Measurements from ENCODE around the gene AUH. TPM values are rescaled to one million over a fixed set of nuclear protein-coding genes. Genes with fewer than 3 reads are reported as not detected.

Gene AUH
- polyA plus RNA-seq, 3 donors: 42.8 to 46.0 (median 44.2) TPM

DNA sequence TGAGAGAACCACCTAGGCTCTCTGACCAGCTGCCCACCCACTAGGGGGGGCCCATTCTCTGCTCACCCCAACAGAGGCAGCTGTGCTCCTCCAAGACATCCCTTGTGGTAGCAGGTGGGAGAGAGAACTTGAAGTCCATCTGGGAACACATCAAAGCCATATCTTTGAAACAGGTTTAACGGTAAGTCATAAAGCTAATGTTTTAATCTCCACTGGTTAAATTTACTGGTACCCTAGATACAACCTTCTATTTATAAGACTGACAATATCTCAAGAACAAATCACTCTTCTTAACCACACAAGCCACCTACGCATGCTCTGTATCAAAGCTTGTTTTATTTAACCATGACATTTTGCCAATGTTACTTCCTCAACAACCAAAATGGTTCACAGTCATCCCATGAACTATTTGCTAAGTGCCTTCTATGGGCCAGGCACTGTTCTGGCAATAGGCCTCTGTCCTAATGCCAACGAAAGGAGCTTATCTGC lies 20.4 kb downstream of the AUH start:
- no peak for DNase-seq (ENCODE audit: low read depth in 3 of 3, low spot score in 2 of 3)

DNA sequence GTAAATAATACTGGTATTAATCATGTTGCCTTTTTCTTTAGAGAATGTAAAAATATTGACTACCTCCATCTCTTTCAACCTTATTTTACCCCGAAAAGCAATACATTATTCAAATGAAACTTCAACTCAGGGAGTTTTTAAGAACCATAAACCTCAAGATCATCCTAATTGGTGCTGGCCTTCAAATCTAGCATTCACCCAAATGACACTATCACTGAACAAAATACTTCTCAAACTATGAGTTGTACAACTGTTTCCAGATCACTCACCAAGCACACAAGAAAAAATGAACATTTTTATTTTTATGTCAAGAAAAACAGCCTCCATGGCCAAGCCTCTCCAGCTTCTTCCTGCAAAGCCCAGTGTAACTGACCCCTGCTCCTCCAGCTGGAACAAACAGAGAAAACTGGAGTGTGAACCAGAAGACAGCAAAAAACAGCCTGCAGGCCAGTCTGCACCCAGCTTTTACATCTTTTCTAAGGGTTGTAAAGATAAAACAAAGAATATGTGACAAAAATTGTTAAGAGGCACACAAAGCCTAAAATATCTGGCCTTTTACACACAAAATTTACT lies 21.2 kb downstream of the AUH start:
- peak in 1 of 3 donors; percentile 8 for DNase-seq (ENCODE audit: low read depth in 3 of 3, low spot score in 2 of 3)

DNA sequence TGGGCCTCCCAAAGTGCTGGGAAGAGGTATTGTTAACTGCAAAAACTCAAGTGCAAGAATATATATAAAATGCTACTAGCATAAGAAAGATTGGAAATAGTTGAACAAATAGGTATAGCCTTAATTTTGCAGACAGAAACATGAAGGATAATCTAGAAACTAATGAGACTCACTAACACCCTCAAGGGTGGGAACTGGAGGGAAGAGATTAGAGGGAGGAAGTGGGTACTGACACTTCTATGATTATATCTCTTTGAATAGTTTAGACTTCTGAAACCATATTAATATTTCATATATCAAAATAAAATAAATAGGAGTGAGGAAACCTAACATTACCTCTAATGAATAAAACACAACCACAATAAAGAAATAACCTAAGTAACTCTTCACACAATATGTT lies 23.0 kb downstream of the AUH start:
- no peak for DNase-seq (ENCODE audit: low read depth in 3 of 3, low spot score in 2 of 3)

DNA sequence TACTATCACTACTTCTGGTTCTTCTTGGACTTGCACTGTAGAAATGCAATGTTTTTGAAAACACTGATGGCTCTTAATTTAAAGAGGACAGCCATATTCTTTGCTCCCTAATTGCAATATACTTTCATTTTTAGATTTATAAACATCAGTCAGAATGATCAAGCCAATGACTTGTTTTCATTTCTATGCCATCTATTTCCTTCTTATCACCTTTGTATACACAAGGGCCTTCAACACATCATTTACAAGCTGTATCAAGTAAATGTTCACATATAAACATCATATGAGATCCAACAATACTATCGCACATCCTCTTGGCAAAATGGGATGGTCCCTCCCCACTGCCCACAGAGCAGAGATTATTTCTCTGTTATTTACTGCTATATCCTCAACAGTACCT lies 24.9 kb downstream of the AUH start:
- DNase-seq (ENCODE audit: low read depth in 3 of 3, low spot score in 2 of 3): no peak

DNA sequence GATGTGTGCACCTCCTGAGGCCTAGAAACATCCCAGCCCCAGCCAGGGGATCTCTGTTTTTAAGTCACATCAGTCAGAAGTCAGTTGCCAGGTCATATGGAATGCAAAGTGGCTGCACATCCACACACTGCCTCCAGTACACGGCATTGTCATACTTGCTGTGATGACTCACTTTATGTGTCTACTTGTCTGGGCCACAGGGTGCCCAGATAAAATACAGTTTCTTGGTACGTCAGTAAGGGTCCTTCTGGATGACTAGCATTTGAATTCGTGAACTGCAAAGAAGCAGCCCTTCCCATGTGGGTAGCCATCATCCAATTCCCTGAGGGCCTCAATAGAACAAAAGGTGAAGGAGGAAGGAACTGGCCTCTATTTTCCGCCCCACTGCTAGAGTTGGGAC lies 27.7 kb downstream of the AUH start:
- no peak for DNase-seq (ENCODE audit: low read depth in 3 of 3, low spot score in 2 of 3)

DNA sequence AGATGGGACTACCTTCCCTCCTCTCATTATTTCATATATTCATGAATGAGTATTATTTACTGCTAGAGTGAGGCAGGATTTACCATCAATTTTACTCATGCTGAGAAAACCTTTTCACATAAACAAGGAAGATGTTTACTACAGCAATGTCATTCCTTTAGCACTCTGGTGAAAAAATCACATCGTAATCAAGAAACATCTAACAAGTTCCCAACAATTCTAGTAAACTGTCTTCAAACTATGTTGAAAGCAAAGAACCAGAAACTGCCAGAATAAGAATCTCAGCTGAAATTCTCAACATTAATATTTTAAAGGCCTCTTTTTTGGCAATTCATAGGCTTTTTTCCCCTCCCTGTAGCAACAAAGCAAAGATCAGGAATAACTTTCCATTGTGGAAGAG lies 28.2 kb downstream of the AUH start:
- DNase-seq (ENCODE audit: low read depth in 3 of 3, low spot score in 2 of 3): no peak

DNA sequence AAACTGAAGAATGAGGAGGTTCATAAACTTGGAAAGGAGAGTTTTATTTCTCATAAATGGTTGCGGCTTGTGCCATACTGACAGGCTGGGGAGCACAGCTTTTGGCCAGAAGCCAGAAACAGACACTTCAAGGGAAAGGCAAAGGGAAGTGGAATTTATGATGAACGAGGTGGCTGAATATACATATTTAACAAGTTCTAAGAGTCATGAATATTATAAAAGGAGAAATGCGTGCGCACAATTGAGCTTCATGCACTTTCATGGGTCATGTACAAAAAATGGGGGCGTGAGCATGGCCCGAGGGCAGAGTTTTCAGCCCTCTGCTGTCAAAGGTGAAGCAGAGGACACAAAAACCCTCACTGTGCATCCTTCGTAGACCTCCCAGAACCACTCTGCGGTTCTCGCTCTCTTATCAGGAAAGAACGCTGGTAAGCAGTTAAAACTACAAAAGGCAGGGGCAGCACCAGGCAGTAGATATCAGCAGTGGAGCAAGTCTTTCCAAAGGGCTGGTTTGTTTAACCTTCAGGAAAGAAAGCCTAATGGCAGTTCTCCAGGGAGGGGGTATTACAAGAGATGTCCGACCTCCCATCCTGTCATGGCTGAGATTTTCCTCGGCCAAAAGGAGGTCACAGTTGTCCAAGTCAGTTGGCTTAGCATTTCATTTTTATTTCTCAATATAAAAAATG lies 29.0 kb downstream of the AUH start:
- no peak for DNase-seq (ENCODE audit: low read depth in 3 of 3, low spot score in 2 of 3)

DNA sequence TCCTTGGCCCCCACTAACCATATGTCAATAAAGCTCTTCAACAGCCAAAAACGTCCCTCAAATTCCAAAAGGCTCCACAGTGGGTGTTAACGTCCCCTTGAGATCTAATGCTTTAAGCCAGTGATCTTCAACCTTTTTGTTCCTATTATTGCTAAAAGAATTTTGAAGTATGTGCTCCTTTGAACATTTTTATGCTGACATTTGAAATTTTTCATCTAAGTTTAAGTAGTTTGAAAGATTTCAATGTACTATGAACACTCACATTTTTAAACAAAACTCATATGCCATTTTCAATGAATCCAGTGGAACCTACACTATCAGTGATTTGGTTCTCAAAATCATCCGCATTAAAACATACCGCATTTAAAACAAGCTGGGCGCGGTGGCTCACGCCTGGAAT lies 29.9 kb downstream of the AUH start:
- no peak for DNase-seq (ENCODE audit: low read depth in 3 of 3, low spot score in 2 of 3)

DNA sequence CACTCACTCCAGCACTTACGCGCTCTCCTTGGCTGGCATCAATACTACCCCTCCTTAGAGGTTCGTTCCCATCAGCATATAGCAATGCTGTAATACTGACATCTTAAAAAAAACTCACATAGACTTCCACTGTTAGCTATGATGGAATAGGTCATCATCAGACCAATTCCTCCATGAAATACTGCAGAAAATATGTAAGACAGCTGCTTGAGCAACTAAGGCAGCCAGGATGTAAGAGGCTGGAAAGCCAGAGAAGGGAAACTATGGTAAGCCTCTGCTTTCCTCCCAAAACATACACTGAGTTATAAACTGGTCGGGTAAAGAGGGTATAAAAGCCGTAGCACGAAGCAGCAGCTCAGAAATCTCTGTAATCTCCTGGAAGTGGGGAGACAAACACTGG lies 33.5 kb downstream of the AUH start:
- DNase-seq (ENCODE audit: low read depth in 3 of 3, low spot score in 2 of 3): no peak

DNA sequence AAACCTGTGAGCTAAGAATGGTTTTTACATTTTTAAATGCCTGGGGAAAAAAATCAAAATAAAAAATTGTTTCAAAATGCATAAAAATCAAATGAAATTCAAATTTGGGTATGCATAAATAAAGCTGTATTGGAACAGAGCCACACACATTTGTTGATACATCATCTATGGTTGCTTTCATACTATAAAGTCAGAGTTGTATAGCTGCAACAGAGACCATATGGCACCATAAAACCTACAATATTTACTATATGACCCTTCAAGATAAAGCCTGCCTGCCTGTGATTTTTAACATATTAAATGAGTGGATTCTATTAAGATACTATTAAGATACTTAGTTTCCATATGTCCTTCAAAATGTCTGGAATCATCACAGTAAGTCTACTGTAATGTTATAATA lies 40.0 kb downstream of the AUH start:
- no peak for DNase-seq (ENCODE audit: low read depth in 3 of 3, low spot score in 2 of 3)

DNA sequence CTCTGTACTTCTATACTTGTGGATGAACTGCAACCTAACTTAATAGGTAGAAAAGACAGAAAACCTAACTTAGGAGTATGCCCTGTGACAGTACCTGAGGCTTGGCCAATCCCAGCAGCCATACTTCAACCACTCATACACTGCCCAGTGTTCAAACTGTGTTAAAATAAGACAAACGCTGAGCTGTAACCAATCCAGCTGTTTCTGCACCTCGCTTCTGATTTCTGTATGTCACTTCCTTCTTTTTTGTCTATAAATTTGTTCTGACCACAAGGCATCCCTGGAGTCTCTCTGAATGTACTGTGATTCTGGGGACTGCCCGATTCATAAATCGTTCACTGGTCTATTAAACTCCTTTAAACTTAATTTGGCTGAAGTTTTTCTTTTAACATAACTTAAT lies 41.4 kb downstream of the AUH start:
- no peak for DNase-seq (ENCODE audit: low read depth in 3 of 3, low spot score in 2 of 3)

DNA sequence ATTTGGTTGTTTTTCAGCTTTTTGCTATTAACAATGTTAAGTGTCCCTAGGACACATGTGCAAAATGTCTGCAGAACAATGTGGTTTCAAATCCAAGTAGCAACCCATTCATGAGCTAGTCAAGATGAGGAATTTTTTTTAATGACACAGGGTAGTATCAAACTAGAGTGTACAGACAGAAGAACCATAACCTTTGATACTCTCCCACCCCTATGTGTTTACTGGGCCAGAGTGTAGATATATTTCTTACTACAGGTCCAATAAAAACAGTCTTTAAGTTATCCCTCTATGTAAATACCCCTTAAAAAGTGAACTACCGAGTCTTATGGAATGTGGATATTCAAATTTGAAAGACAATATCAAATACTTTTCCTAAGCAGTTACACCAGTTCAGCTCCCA lies 45.6 kb downstream of the AUH start:
- no peak for DNase-seq (ENCODE audit: low read depth in 3 of 3, low spot score in 2 of 3)

DNA sequence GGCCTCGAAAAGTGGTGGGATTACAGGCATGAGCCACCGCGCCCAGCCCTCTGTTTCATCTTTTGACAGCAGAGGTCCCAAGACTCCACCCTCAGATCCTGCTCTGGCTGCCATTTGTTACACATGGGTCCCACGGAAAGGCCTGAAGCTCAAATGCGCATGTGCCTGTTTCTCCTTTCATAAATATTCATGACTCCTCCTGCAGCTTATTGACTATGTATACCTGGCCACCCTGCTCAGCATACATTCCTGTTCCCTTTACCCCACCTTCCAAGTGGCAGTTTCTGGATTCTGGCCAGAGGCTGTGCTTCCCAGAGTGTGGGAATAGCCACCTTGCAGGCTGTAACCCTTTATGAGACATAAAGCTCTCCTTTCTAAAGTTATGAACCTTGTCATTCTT lies 46.5 kb downstream of the AUH start:
- peak in 1 of 3 donors; percentile 26 for DNase-seq (ENCODE audit: low read depth in 3 of 3, low spot score in 2 of 3)

DNA sequence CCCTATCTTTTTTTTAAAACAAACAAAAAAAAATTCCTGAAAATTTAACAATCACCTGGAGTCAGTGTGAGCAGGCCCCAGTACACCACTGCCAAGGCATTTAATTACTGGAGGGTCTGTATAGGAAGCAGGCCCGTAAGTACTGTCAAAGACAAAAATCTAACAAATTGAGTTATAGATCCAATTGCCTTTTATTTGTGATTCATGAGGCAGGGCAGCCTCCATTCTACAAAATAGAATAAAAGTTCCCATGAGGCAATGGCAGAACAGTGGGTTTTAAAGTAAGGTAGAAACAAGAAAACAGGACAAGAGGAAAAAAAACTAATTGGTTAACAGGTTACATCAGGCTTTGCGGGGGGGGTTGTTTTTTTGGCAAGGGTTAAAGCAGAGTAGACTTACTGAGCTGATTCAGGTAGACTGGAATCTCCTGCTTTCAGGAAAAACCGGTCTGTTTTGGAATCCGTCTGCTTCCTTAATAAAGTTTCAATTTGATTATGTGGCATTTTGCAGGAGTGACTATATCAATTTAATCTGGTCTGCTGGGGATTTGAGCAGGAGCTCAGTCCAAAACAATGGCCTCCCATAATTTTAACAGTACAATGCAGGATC lies 48.9 kb downstream of the AUH start:
- DNase-seq (ENCODE audit: low read depth in 3 of 3, low spot score in 2 of 3): peak in 1 of 3 donors; percentile 18

DNA sequence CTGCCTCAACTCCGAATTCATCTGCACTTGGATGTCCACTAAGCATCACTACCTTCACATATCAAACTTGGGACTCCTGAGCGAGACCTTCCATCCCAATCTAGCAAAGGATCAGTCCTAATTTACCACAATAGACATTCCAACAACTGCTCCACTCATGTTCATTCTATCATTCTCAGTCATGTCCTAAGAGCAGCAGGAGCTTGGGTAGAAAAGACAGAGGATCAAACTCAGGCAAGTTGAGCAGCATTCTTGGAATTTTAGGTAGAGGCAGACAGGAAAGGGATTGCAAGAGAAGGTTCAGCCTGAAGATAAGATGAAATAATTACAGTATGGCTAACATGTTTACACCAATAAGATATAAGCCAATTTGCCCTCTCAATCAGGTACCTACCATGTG lies 51.7 kb downstream of the AUH start:
- DNase-seq (ENCODE audit: low read depth in 3 of 3, low spot score in 2 of 3): no peak

DNA sequence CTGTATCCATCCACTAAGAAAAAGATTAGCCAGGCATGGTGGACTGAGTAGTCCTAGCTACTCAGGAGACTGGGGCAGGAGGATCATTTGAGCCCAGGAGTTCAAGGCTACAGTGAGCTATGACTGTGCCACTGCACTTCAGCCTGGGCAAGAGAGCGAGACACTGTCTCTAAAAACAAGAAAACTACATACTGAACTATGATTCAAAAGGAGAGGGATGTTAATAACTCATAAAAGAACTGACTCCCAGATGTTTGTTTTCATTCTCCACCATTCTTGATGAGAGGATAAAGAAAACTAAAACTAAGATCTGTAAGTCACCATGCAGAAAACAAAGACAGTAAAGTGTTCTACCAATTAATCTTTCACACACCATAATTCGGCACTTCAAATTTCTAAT lies 53.5 kb downstream of the AUH start:
- DNase-seq (ENCODE audit: low read depth in 3 of 3, low spot score in 2 of 3): no peak

DNA sequence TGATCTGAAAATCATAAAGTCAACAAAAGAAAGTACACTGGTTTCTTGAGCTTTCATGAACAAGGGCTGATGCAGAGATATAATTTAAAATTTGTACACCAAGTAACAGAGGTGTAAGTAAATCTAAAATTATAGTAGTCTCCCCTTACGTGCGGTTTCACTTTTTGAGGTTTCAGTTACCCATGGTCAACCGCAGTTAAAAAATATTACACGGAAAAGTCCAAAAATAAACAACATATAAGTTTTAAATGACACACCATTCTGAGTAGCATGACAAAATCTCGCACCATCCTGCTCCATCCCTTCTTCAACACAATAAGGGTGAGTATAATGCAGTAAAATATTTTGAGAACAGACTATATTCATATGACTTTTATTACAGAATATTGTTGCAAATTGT lies 54.4 kb downstream of the AUH start:
- no peak for DNase-seq (ENCODE audit: low read depth in 3 of 3, low spot score in 2 of 3)

DNA sequence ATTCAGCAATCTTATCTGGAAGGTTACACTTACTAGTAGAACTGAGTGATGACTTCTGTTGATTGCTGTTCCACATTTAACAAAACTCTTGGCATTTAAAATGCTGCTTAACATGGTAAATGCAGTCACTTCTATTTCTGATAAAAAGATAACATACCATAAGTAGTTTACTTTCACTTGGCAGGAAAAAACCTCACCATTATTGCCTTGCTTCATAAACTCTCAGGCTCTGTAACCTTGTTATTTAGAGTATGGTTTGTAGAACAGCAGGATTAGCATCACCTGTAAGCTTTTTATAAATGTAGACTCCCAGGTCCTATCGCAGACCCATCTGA lies 55.5 kb downstream of the AUH start:
- no peak for DNase-seq (ENCODE audit: low read depth in 3 of 3, low spot score in 2 of 3)

DNA sequence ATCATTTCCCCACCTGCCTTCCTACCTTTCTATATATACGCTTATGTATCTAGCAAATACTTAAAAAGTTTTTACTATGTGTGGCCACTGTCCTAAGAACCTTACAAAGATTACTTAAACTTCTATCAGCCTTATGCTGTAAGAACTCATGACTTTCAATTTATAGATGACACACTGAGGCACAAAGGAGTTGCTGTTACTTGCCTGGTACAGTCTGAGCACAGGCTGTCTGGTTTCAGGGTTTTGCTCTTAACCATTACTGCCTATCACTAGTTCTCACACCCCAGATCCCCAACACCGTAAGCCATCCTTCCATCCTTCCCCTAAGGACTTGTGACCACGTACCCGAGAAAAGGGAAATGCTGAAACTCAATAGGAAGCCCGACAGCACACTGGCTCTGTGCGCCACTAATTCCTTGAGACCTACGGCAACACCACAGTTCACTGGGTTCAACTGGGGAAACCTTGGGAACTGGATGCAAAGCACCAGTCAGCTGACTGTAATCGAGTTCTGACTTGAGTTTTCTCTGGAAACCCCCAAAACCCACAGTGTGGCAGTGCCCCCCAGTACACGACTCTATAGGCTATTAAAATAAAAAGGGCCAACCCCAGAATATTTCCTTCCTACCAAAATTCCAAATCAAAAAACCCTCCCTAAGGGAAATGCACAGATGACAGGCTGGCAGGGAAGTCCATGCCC lies 56.0 kb downstream of the AUH start:
- no peak for DNase-seq (ENCODE audit: low read depth in 3 of 3, low spot score in 2 of 3)

DNA sequence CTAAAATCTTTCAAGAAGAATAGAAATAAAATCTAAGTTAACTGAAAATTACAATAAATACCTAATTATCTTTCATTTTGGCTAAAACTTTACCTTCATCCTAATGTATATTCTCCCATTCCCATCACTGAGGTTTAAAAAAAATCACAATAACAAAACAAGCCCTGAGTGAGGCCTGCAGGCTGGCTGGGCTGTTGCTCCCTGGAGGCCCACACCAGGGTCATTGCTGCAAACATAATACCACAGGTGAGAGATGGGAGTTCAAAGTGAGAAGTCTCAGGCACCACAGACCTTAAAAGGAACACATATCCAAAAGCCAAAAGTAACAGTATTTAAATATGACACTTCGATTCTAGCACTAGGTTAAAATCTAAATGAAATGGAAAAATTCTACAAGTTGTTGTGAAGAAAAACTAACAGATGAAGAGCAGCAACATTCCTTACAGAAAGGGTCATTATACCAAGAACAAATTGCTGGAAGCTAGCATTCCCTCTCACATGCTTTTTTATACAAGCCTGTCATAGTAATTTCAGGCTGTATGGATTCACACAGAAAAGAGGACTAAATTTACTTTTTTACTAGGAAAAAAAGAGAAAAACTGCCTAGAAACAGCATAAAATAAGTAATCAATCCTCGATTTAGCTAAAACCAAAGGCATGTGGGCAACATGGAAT lies 57.8 kb downstream of the AUH start:
- DNase-seq (ENCODE audit: low read depth in 3 of 3, low spot score in 2 of 3): no peak

DNA sequence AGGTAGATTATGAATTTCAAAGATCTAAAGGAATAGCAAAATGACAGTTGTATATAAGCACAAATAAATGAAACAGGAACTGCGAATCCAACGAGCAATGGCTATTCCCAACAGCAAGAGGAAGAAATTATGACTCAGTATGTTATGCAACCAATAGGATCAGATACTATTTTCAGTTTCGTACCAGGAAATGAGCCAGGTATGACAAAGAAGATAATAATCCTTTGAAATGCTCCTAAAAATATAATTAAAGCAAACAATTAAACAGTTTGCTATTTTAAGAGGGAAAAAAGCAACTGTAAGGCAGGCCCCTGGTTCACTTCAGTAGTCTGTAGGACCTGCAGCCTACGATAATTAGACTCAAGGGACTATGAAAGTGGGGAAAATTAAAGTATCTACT lies 58.9 kb downstream of the AUH start:
- DNase-seq (ENCODE audit: low read depth in 3 of 3, low spot score in 2 of 3): no peak

Data from right renal cortex interstitium (tissue), 3 donors.